Upper lobe of right lung (tissue), 1 donor: ENCODE data around the gene KCNH6. TPM values are rescaled to one million over a fixed set of nuclear protein-coding genes. Genes with fewer than 3 reads are reported as not detected.

Source experiments
- ATAC-seq: fragments of 200-7000 bp; cut with Tn5 transposase; one replicate; pipeline ENCODE4 v1.9.1; 2020; ENCODE audit warnings: mild to moderate bottlenecking, moderate library complexity
- DNase-seq: peaks from one replicate; pipeline ENCODE4 v3.0.0-alpha.2; 2020
- H3K27ac ChIP-seq: fragments of 200-600 bp; one replicate; pipeline ENCODE4 v1.8.0; 2022
- H3K27me3 ChIP-seq: fragments of 200-600 bp; one replicate; pipeline ENCODE4 v1.8.0; 2022; ENCODE audit warnings: mild to moderate bottlenecking
- H3K36me3 ChIP-seq: fragments of 200-600 bp; one replicate; pipeline ENCODE4 v1.8.0; 2022
- H3K4me1 ChIP-seq: fragments of 200-600 bp; one replicate; pipeline ENCODE4 v1.8.0; 2022
- H3K4me3 ChIP-seq: fragments of 200-600 bp; one replicate; pipeline ENCODE4 v1.8.0; 2022; ENCODE audit warnings: mild to moderate bottlenecking
- H3K9me3 ChIP-seq: fragments of 200-600 bp; one replicate; pipeline ENCODE4 v1.8.0; 2022
- CTCF ChIP-seq: fragments of 200-600 bp; IDR thresholded peaks from one replicate; pipeline ENCODE4 v1.8.0; 2022; ENCODE audit warnings: antibody characterized with exemption
- intact Hi-C: fragments of 100-400 bp; cut with DNase I; formaldehyde crosslinking; loops from one replicate; pipeline ENCODE4 v1.11.0; 2022
- total RNA-seq: library from RNA; stranded (reverse); fragmentation: NEBNext Ultra II Directional; extraction: Animal tissue kit (Norgen Biotek cat#: 25700); gene quantifications from one replicate; pipeline ENCODE4 v1.2.1, GENCODE V29; 2021
- donor health status: DM: no; HTN: yes; CAD: no; lungs with severe emphysema.

KCNH6 gene
- total RNA-seq, 1 donor from 2014 or later, result not detected

- ATAC-seq, result no peak
- Histone ChIP-seq H3K27ac (no peak overlapping the region), H3K36me3 (no peaks in the 10 kb centered on the region), H3K4me1 (no peaks in the 10 kb centered on the region), H3K9me3 (no peaks in the 10 kb centered on the region), H3K4me3 (no peak overlapping the region), H3K27me3 (peaks cover 11% of the 10 kb centered on the region)
- DNase-seq, result no peak
- no peak for TF ChIP-seq CTCF
- intact Hi-C loops, result no loop called here
Measured at GRCh38 chr17:63526861-63527260, 3.7 kb downstream of the KCNH6 start.

- no peaks in the 10 kb centered on the region for H3K4me1 ChIP-seq
- no peaks in the 10 kb centered on the region for H3K36me3 ChIP-seq
- ATAC-seq (no peak), DNase-seq (no peak)
- no peak for TF ChIP-seq CTCF
- H3K4me3 ChIP-seq, result no peak overlapping the region
- H3K9me3 ChIP-seq, result no peaks in the 10 kb centered on the region
- no peak overlapping the region for H3K27ac ChIP-seq
- intact Hi-C loops, result no loop called here
- peaks cover 11% of the 10 kb centered on the region for H3K27me3 ChIP-seq
Measured at GRCh38 chr17:63528183-63528582, 5.0 kb downstream of the KCNH6 start.

GRCh38 chr17:63529711-63530556 is 6.8 kb downstream of the KCNH6 start:
- no peak for DNase-seq
- Histone ChIP-seq H3K27ac (no peak overlapping the region), H3K27me3 (peaks cover 4% of the 10 kb centered on the region), H3K9me3 (no peaks in the 10 kb centered on the region), H3K4me3 (no peak overlapping the region), H3K4me1 (no peaks in the 10 kb centered on the region), H3K36me3 (no peaks in the 10 kb centered on the region)
- ATAC-seq, result no peak
- no peak for TF ChIP-seq CTCF
- intact Hi-C loops, result no loop called here

- Histone ChIP-seq H3K4me3 (no peak overlapping the region), H3K9me3 (no peaks in the 10 kb centered on the region), H3K27ac (no peak overlapping the region), H3K36me3 (no peaks in the 10 kb centered on the region), H3K27me3 (no peaks in the 10 kb centered on the region), H3K4me1 (no peaks in the 10 kb centered on the region)
- ATAC-seq, result no peak
- DNase-seq, result no peak
- no peak for TF ChIP-seq CTCF
- intact Hi-C loops, result no loop called here
Measured at GRCh38 chr17:63530557-63531021, 7.4 kb downstream of the KCNH6 start.

- TF ChIP-seq CTCF, result no peak
- H3K9me3 ChIP-seq, result no peaks in the 10 kb centered on the region
- H3K36me3 ChIP-seq, result no peaks in the 10 kb centered on the region
- ATAC-seq, result no peak
- DNase-seq, result no peak
- intact Hi-C loops, result no loop called here
- H3K27me3 ChIP-seq, result no peaks in the 10 kb centered on the region
- H3K4me3 ChIP-seq, result no peak overlapping the region
- no peaks in the 10 kb centered on the region for H3K4me1 ChIP-seq
- H3K27ac ChIP-seq, result no peak overlapping the region
Measured at GRCh38 chr17:63531022-63531965, 8.1 kb downstream of the KCNH6 start.
